Neuron (in vitro differentiated cells): ENCODE data around the gene RBM22.

Experiments
- H2AFZ ChIP-seq: one replicate; pipeline ENCODE4 v1.6.1; 2013; ENCODE audit warnings: low read depth, mild to moderate bottlenecking, inconsistent platforms, low read length, moderate library complexity
- H3K27me3 ChIP-seq: one replicate; pipeline ENCODE4 v1.6.1; 2013; ENCODE audit warnings: low read length; ENCODE audit not compliant: insufficient read depth
- H3K36me3 ChIP-seq: one replicate; pipeline ENCODE4 v1.6.1; 2013; ENCODE audit warnings: low read length; ENCODE audit not compliant: insufficient read depth
- H3K4me1 ChIP-seq: one replicate; pipeline ENCODE4 v1.6.1; 2013; ENCODE audit warnings: low read length; ENCODE audit not compliant: insufficient read depth
- H3K4me3 ChIP-seq: 2 replicates; pipeline ENCODE4 v1.5.1; 2013; ENCODE audit warnings: mild to moderate bottlenecking, low read length, moderate library complexity
- H3K9me3 ChIP-seq: one replicate; pipeline ENCODE4 v1.6.1; 2013; ENCODE audit warnings: low read length

Gene RBM22

DNA sequence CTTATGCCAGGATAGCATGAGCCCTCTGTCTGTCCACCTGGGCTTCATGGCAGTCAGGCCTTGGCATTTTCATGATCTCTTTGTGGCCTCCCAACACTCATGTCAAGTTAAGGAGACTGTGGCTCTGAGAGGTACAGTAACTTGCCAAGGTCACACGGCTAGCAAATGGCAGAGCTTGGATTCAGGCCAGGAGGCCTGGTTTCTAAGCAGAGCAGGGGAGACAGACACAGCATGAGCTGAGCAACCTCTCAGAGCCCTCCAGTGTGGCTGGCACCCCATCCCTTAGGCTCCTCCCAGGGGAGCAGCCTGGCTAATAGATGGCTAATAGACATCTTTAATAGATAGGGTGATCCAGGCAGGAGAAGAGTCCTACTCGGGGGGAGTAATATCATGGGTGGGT is 56.3 kb downstream of the RBM22 start:
- H3K4me3 ChIP-seq = no peak overlapping the region
- peaks cover 19% of the 10 kb centered on the region for H3K4me1 ChIP-seq
- no peaks in the 10 kb centered on the region for H3K9me3 ChIP-seq
- no peak overlapping the region for H2AFZ ChIP-seq
- peaks cover 11% of the 10 kb centered on the region for H3K27me3 ChIP-seq
- H3K36me3 ChIP-seq = no peaks in the 10 kb centered on the region

DNA sequence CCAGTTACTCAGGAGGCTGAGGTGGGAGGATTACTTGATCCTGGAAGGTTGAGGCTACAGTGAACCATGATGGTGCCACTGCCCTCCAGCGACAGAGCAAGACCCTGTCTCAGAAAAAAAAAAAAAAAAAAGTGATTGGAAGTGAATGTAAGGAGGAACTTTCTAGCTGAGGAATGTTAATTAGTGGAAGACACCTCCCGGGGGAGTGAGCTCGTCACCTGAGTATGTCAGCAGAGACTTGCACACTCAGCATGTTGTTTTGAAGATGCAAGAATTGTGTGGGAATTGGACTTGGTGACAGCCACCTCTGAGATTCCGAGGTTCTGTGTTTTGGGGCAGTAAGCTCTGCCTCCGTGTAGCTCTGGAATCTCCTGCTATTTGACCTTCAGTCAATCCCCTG is 56.8 kb downstream of the RBM22 start:
- H3K4me1 ChIP-seq = peaks cover 19% of the 10 kb centered on the region
- no peak overlapping the region for H3K4me3 ChIP-seq
- H3K9me3 ChIP-seq = no peaks in the 10 kb centered on the region
- H3K36me3 ChIP-seq = no peaks in the 10 kb centered on the region
- H2AFZ ChIP-seq = no peak overlapping the region
- peaks cover 16% of the 10 kb centered on the region for H3K27me3 ChIP-seq

DNA sequence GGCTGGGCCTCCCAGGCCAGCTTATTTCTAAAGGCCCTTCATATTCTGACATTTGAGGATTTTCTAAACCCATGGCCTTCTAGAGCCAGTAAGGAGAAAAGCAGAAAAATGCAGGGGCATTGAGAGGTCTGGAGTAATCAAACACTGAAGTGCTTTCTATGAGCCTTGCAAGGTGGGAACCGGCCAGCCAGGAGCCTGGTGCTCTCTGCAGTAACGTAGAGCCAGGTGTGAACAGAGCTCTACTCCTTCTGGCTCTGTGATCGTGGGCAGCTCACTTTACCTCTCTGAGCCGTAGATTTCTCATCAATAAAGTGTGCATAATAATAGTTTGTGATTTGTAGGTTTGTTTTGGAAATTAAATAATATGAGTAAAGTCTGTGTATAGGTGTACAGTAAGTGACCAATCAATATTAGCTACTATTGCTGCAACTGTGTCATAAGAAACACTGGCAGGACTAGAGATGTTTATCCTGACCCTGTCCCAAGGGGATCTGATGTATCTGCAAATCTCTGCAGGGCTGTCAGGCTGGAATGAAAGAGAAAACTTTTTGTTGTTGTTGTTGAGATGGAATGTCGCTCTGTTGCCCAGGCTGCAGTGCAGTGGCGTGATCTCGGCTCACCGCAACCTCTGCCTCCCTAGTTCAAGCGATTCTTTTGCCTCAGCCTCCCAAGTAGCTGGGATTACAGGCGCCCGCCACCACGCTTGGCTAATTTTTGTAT is 57.7 kb downstream of the RBM22 start:
- Histone ChIP-seq H3K4me3 (no peak overlapping the region), H3K36me3 (no peaks in the 10 kb centered on the region), H2AFZ (no peak overlapping the region), H3K9me3 (no peaks in the 10 kb centered on the region), H3K4me1 (peaks cover 19% of the 10 kb centered on the region), H3K27me3 (peaks cover 16% of the 10 kb centered on the region)

DNA sequence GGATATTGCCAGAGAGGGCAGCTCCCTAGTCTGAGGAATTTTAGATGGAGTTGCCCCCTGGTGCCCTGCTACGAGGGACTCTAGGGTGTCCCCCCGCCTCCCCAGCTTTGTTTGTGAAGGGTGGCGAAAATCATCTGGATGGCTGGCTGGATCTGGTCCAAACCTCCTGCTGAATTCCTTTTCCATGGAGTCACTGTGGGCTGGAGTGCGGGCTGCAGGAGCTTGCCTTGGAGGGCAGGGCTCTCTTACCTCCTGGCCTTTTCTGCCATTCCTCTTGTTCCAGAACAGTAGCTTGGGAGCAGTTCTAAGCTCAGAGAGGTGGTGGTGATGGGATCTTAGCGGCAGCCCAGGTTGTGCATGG is 58.3 kb downstream of the RBM22 start:
- Histone ChIP-seq H3K36me3 (no peaks in the 10 kb centered on the region), H3K4me1 (peaks cover 22% of the 10 kb centered on the region), H3K4me3 (no peak overlapping the region), H3K9me3 (no peaks in the 10 kb centered on the region), H2AFZ (no peak overlapping the region), H3K27me3 (peaks cover 16% of the 10 kb centered on the region)

DNA sequence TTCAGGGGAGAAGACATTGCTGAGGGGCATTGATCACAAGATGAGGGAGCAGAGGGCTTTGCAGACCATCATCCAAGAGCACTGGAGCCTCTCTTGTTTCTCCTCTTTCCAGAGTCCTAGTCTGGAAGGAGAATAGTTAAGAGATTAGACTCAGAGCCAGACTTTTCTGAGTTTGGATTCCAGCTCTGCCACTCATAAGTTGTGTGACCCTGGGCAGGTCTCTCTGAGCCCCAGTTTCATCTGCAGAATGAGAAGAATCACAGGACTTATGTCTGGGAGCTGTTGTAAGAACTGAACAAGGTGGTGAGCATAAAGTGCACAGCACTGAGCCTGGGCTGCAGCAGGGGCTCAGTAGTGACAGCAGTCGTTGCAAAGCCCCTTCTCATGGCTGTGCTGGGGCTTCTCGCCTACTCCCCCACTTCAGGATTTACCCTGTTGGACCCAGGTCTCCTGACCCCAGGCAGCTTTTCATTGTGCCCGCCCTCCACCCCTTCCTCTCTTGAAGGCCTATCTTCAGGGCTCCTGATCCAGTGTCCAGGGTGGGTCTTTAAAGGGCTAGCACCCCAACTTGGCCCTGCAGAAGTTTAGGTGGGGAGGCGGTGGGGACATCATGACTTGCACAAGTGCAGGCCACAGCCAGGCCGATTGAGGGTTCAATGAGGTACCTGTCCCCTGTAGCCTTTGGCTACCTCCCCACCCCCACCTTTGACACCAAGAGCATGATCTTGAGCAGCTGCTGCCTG is 58.9 kb downstream of the RBM22 start:
- peaks cover 16% of the 10 kb centered on the region for H3K27me3 ChIP-seq
- H2AFZ ChIP-seq = no peak overlapping the region
- H3K36me3 ChIP-seq = no peaks in the 10 kb centered on the region
- no peak overlapping the region for H3K4me3 ChIP-seq
- peaks cover 24% of the 10 kb centered on the region for H3K4me1 ChIP-seq
- H3K9me3 ChIP-seq = no peaks in the 10 kb centered on the region

DNA sequence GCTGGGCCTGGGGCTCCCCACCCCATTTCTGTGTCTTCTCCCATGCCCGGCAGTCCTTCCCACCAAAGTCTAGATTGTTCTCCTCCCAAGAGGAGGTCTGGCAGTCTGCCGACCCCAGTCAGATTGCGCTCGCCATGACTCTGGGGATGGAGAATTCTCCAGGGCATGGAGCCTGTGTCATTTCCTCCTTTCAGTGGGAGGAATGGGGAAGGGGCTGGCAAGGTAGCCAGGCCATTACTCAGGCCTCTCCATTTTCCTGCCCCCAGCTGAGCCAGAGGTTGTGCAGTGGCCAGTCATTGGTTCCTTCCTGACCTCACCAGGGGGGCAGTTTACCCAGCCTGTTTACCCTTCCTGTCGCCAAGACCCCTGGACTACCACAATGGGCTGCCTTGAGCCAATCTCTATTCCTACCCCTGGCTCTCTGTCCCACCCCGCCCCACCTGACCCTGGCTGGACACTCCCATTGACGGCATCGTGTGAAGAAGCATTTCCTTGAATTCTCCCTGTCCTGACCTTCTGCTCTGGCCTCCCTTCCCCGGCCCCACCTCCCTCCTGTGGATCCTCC is 59.8 kb downstream of the RBM22 start:
- H3K27me3 ChIP-seq = peaks cover 16% of the 10 kb centered on the region
- peaks cover 24% of the 10 kb centered on the region for H3K4me1 ChIP-seq
- H3K4me3 ChIP-seq = no peak overlapping the region
- H3K9me3 ChIP-seq = no peaks in the 10 kb centered on the region
- H2AFZ ChIP-seq = no peak overlapping the region
- H3K36me3 ChIP-seq = no peaks in the 10 kb centered on the region
